Measurements from ENCODE around the gene TMEM170B.

DNA sequence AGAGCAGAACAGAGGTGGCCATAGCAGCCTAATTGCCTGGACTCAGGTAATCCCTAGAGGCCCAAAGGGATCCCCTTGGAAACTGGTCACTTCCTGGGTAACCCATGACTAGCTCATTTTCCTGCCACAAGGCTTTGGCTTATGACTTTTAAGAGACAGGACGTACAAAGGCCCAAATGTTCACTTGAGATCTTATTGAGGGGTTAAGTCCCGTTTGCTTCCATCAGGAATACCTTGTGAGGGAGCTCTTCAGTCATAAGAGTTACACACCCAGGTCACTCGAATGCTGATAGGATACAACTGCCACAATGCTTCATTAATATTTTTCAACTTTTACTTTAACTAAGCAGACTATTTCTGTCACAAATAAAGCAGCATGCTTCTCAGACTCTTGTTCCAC lies 51.7 kb downstream of the TMEM170B start:
- TF ChIP-seq CTCF (IDR thresholded peaks at IDR 0.05; ENCODE audit: low read length) (no peak), EZH2 (IDR thresholded peaks at IDR 0.05; ENCODE audit: borderline replicate concordance, low read length) (no peak)

Data from OCI-LY1 (cell line).